Measurements from ENCODE around the gene FAH.

DNA sequence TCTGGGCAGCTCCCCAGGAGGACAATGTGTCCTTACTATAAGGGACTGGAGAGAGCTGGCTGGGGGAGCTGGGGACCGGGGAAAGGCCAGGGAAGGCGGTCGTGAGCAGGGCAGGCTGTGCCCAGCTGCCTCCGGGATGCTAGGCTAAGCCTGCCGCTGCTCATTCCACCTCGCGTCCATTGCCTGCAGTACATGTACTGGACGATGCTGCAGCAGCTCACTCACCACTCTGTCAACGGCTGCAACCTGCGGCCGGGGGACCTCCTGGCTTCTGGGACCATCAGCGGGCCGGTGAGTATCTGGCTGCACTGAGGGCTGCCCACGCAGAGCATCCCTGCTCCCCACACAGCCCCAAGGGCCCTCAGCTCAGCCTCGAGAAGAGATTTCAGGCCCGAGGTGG is 27.1 kb downstream of the FAH start:
- TF ChIP-seq FOS (IDR thresholded peaks at IDR 0.05; ENCODE audit: borderline replicate concordance, insufficient read depth, low read length) (no peak), CTCF (IDR thresholded peaks at IDR 0.05; ENCODE audit: extremely low read depth in 1 of 2, insufficient read depth in 1 of 2, low read depth in 1 of 2, low read length in 2 of 2) (no peak), POLR2AphosphoS5 (IDR thresholded peaks at IDR 0.05; ENCODE audit: insufficient read depth, low read depth, low read length) (no peak), EZH2 (IDR thresholded peaks at IDR 0.05; ENCODE audit: borderline replicate concordance, low read depth, low read length, severe bottlenecking) (no peak), MYC (IDR thresholded peaks at IDR 0.05; ENCODE audit: low read depth, low read length) (no peak), POLR2A (IDR thresholded peaks at IDR 0.05; ENCODE audit: low read depth, low read length) (no peak), GATA2 (IDR thresholded peaks at IDR 0.05; ENCODE audit: insufficient read depth, insufficient read length, low read depth, low read length) (no peak), JUN (IDR thresholded peaks at IDR 0.05; ENCODE audit: borderline replicate concordance, insufficient read depth, insufficient read length, low read depth) (no peak)
- TF ChIP-seq, protein P1, sequence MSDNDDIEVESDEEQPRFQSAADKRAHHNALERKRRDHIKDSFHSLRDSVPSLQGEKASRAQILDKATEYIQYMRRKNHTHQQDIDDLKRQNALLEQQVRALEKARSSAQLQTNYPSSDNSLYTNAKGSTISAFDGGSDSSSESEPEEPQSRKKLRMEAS (IDR thresholded peaks at IDR 0.05; ENCODE audit: insufficient read depth, insufficient read length): no peak

Data from endothelial cell of umbilical vein (primary cell).